NOMO-1 treated with DMSO at 0.1 percent for 48 hours (cell line): Measurements from ENCODE around the gene TOR1AIP2.
"Not testable (repeated sequence)": the region's sequence is repeated elsewhere in the genome, so short reads cannot be mapped to it uniquely, and the experiment has no call there.

Experiments used
- DNase-seq: peaks from one replicate; lab custom pipeline; 2025; ENCODE audit not compliant: unreplicated experiment; lab: John Stamatoyannopoulos, UW

The TOR1AIP2 gene

DNA sequence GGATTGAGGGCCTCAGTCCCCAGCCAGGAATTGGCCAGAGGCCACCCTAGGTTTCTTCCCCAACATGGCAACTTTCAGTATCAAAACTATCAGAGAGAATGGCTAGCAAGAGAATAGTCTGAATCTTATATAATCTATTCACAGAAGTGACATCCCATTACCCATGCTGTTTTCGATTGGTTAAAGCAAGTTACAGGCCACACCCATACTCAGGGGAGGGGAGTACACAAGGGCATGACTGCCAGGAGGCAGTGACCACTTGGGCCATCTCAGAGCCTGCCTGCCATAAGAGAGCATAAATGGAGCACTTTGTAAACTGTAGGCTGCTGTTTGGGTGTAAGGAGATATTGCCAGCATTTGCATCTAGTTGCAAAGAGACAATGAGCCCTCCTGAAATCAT lies 69.1 kb downstream of the TOR1AIP2 start:
- DNase-seq: no peak

DNA sequence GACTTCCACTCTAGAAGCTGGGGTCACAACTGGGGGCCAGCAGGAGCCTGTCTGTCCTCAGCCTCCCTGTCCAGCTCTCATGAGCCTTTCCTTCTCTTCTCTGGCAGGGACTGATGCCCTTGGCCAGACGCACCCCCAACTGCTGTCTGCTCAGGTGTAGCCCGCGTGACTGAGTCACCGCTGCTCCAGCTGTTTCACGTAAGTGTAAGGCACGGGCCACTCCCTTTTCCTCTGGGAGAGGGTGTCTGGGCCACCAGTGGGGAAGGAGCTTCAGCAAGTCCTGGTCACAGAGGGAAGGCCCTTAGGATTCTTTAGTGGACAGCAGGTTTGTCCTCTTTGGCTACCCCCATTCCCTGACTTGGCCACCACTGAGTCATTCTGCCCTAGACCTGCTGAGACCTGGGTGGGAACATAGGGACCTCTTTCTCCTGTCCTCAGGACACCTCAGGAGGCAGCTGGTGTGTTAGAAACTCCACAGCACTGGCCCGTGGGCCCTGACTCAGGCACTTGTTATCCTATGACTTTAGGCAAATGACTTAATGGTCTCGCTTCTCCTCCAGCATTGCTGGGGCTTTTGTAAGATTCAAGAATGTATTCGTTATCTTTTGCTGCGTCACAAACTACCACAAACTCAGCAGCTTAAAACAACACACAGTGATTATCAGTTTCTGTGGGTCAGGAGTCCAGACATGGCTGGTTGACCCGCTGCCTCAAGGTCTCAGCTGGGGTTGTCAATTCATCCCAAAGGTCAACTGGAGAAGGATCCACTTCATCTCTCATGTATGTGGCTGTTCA lies 69.7 kb downstream of the TOR1AIP2 start:
- no peak for DNase-seq

DNA sequence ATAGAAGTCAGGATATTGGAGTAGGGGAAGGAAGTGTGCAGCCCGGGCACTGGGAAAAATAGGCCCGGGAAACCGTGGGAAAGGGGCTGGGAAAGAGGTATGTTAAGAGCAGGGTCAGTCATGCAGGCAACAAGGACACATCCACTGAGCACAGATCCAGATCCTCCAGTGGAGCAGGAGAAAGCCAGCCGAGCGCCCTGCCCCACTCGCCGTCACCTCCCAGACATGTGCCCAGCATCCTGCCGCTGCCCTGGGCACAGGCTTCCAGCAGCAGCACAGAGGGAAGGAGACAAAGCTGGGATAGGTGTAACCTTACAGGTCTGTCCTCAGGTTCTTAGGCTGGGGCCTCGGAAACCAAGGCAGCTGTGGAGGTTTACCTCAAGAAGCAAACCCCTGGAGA lies 70.3 kb downstream of the TOR1AIP2 start:
- DNase-seq: no peak

DNA sequence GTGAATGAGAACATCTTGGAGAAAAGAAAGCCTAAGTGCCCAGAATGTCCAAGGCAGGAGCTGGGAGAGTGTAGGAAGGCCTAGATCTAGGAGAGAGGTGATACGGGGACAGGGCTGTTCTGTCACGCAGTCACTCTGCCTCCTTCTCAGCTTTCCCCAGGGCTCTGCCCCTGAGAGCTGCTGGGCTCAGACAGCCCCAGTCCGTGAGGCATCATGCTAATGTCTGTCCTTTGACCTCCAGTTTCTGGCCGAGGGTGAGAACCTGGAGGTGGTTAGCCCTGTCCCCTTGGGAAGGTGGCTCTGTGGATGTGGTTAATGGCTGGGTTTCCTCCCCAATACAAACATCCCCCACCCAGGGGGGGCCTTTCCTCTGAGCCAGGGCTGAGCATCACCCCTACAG lies 71.3 kb downstream of the TOR1AIP2 start:
- DNase-seq: no peak

DNA sequence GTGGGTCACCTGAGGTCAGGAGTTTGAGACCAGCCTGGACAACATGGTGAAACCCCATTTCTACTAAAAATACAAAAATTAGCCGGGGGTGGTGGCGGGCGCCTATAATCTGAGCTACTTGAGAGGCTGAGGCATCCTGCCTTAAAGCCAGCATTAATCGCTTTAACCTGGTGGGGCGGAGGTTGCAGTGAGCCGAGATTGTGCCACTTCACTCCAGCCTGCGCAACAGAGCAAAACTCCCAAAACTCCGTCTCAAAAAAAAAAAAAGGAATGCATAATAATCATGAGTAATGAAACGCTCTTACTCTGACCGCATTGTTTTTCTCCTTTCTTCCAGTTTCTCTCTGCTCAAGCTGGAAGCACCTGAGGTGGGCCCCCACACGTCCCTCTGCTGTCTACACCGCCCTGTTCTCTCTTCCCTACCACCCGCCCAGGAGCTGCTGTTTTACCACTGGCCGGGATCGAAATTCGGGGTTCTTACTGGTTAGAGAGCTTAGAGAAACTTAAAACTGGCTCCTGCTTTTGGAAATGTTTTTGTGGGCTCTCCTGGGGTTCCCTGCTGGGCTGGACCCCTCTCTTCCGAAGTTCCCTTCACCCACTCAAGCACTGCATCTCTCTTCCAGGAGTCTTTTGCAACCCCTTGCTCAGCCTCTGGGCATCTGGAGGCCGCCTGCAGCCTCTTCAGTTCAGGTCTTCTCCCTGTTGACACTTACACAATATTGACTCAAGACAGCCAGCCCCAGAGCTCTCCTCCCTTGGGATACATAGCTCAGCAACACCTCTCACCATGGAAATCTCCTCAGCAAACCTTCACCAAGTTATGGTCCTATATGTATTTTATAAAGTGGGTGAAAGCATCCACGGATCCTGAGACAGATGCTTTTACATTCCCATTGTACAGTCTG lies 72.1 kb downstream of the TOR1AIP2 start:
- no peak for DNase-seq

DNA sequence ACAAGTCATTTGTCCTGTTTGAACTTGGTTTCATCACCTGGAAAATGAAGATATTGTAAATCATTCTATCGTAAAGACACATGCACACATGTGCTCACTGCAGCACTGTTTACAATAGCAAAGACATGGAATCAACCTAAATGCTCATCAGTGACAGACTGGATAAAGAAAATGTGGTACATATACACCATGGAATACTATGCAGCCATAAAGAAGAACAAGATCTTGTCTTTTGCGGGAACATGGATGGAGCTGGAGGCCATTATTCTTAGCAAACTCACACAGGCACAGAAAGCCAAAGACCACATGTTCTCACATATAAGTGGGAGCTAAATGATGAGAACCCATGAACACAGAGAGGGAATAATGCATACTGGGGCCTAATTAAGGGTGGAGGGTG lies 73.2 kb downstream of the TOR1AIP2 start:
- not testable (repeated sequence) for DNase-seq

DNA sequence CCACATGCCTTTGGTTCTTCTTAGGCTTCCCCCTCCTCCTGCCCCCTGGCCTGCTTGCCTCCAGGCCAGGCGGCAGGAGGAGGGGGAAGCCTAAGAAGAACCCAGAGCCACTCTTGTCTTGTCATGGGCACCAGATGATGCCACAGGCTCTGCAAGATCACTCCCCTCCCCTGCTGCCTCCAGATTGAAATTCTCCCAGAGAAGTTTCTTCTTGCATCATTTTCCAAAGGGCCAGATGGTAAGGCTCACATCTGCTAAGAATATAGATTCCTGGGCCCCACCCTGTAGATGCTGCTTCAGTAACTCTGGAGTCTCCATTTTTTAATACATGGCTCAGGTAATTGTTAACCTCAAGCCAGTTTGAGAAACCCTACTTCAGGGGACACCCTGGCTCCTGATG lies 73.7 kb downstream of the TOR1AIP2 start:
- no peak for DNase-seq

DNA sequence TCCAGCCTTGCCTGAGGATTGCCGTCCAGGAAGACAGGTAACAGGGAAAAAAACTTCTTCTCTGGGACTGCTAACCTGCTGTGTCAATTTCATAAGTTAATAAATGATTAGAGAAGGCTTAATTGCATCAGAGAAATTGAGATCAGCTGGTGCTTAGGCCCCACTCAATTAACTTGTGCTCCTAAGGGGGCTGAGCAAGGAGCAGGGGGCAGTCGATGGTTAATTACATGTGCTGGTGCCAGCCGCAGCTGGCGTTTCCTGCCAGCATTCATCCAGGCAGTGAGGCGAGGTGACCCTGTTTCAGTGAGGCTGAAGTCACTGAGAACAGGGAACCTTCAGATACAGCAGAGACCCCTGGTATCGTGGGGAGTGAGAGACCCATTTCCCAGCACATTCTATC lies 74.5 kb downstream of the TOR1AIP2 start:
- DNase-seq: no peak

DNA sequence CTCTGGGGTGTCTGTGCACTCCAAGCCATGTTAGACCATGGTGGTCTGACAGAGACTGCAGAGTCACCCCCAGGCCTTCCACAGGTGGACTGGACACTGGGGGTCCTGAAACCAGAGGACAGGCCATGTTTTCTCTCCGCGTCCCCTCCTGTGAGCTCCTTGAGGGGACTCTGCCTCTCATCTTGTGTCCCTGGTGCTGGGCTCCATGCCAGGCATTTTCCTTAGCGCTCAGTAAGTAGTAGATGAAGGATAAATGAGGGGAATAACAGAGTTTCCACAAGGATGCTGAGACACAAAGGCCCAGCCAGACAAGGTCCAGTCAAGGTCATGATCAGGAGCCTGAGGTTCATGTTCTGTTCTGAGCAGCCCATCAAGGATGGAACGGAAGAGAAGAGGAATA lies 77.1 kb downstream of the TOR1AIP2 start:
- DNase-seq: no peak

DNA sequence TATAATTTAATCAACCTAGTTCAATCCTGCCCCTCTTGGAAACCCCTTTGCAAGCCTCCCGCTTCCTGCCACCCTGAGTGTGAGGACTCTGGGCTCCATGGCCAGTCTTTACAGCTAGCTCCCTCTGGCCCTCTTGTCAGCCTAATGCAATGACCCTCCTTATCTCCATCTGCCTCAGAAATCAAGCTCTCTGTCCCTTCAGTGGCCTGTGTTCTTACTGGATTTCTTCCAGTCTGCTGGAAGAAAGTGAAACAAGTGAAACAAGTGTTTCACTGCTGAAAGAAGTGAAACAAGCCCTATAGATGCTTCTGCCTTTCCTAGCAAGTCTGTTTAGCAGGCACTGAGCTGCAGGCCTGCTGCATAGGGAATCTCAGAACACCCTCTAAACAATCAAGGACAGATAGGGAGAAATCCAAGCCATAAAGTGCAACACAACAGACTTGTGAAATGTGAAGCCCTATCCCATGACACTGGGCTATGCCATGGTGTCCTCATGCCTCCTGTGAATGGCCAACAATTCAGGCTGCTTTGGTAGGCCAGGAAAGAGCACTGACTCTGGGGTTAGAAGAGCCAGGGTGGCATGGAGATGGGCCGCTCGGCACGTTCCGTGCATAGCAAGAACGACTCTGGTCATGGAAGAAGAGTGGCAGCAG lies 78.6 kb downstream of the TOR1AIP2 start:
- DNase-seq: no peak

DNA sequence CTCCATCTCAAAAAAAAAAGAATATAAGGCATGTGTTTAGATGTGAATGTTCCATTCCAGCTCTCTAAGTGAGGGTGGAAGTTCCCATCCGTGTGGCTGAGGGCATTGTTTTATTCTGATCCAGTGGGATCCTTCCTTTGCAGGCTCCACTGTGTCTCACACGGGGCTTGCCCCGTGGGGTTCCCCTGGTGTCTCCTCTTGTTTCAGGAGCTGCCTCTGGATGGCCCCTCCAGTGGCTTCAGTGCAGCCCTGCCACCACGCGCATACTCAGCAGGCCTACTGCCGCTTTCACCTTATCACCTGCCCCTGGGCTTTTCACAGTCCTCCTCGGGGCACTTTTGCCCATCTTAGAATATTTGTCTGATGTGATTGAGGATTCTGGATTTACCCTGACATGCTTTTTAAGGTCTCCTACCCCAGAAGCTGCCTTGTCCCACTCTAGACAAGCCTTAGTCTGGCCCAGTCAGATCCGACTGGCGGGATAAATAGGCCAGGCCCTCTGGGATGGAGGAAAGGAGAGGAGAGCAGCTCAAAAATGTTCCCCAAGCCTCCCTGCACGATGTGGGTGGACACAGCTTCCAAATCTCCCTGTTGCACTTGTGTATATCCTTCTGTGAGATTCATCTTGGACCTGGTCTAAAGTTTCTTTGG lies 79.3 kb downstream of the TOR1AIP2 start:
- no peak for DNase-seq

DNA sequence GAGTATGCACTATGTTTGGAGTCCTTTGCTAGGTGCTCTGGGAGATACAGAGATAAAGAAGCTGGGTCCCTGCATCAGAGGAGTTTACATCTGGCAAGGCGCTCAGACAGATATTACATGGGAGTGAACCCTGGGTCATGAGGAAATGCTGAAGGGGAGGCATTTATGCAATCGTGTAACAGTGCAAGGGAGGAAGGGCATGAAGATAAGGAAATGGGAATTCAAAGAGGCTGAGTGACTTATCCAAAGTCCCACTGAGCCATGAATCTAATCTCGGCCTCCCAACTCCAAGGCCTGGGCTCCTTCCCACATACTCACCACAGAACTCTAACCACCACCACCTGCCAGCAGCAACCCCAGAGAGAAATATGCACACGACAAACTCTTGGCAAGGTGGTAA lies 82.9 kb downstream of the TOR1AIP2 start:
- DNase-seq: peak; percentile 11

DNA sequence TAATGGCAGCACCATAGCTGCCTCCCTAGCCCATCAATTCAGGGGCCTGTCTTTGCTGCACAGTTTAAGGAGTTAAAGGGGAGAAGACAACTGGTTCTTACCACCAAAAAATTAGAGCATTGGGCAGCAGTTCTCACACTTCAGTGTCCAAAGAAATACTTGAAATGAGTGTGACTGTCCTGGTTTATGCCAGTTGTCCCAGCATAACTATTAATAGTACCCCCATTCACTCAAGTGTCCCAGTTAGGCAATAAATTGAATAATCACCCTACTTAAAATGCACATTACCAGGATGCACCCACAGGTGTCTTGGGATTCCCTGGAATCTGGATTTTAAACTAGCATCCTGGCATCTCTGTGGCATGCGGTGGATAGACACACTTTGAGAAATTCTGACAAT lies 83.5 kb downstream of the TOR1AIP2 start:
- no peak for DNase-seq

DNA sequence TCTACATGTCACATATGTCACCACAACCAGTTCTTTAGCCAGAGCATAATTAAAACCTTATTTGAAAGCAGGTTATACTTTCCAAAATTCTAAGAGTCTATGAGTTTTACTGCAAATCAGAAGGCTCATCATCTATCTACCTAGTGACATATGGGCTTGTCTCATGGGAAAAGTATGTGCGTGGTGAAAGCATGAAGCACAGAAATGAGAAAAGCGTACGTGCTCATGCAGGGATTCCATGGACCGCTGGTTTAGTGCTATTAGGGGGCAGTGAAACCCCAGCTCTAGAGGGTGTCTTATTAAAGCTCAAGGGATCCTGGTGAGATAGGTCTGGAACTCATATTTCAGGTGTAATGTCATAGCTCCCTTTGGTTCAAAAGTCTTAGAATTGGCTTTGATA lies 84.3 kb downstream of the TOR1AIP2 start:
- no peak for DNase-seq
